NCI-H187 (cell line): Measurements from ENCODE around the gene MYD88.
"Not testable (repeated sequence)": the region's sequence is repeated elsewhere in the genome, so short reads cannot be mapped to it uniquely, and the experiment has no call there.

ENCODE experiments used
- DNase-seq, 2 experiments: peaks; one replicate each; lab custom pipeline; 2025; lab: John Stamatoyannopoulos, UW

The MYD88 gene

DNA sequence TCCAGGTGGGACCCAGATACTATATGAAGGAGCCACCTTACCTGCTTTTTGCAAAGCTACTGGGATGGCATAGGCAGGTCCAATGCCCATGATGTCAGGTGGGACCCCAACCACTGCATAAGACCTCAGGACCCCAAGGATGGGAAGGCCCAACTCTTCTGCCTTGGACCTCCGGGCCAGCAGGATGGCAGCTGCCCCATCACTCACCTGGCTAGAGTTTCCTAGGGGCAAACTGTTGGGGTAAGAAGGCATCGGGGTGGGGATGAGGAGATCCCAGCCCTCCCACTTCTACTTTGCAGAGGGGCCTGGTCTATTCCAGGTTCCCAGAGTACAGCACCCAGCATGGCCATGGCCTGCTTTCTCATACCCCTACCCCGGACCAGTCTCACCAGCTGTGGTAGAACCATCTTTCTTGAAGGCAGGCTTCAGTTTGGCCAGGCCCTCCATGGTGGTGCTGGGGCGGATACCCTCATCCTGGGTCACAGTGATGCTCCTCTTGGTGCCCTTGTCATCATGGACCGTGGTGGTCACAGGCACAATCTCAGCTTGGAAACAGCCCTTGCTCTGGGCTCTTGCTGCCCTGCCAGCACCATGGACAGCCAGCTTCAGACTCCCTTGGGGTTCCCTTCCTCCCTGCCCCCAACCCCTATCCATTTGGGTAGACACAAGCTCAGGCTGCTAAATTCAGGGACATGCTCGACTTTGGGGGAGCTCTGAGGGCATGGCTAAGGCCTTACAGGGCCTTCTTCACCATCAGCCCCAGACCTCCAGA lies 12.2 kb upstream of the MYD88 start:
- no peak for DNase-seq

DNA sequence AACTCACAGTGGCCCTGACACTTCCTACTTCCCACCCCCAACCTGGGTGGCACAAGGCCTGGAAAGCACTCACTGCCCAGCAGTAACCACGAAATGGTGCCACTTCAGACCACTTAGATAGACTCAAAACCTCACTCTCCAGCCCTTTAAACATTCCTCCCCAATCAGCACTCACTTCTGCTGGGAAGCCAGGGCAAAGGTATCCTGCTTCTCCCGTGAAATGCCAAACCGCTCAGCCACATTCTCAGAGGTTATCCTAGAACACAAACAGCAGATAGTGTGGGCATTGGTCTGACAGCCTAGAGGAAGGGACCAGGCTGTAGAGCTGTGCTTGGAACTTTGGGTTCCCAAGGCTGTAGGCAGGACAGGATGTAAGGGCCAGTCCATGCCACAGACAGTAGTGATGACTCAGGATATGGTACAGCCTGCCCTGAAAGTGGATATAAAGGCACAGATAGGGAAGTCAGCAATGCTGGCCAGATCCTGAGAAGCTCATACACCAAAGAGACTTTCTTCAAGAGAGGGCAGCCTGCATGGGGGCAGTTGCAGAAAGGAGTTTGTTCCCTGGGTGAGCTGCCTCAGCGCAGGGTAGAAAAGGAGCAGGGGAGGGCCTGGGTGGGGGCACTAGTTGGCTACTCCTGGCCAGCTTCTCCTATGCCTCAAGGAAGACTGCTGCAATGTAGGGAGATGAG lies 10.7 kb upstream of the MYD88 start:
- DNase-seq: no peak

DNA sequence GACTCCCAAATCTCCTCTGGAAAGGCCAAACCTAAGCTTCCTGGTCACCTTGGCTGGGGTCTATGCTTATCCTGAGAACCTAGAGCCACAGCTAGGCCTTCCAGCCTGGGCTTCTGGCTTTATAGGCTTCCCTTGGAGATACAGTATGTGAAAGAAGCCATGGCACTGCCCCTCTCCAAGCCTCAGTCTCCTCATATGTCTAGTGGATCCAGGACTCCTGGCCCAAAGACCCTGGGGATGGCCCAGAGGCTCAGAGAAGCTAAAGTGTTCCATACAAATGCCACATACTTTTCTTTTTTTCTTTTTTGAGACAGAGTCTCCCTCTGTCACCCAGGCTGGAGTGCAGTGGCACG lies 10.2 kb upstream of the MYD88 start:
- no peak for DNase-seq

DNA sequence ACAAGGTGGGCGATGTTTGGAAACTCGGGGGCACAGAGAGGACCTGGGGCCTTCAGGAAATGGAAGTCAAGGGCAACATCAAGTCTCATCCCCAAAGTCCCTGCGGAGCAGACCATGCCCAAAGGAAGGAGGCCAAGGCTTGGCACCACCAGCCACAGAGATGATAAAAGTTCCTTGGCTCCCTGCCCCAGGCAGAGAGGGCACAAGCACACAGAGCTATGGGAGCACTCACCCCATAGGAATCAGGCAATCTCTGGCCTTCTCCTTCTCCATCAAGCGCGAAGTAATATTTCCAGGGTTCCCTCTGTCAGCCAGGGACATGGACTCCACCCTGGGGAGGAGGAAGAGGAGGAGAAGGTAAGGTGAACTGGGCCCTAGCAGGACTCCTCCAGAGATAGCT lies 9.4 kb upstream of the MYD88 start:
- DNase-seq: no peak

DNA sequence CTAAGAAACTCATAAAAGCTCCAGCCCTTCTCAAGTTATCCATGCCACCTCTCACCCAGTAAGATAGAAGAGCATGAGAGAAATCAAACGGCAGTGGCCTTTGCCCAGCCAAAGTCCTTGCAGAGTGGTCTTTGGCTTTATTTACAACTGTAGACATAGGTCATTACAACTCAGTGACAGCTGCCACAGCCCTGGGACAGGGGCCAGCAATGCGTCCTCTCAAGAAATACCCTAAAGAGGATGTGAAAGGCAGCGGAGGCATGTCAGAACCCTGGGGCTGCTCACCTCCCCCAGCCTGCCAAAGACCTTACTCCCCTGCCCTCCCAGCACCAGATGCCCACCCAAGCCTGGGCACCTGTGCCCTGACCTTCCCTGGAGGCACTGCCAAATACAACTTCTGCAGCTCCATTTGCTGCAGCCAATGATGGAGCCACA lies 7.8 kb upstream of the MYD88 start:
- DNase-seq: no peak

DNA sequence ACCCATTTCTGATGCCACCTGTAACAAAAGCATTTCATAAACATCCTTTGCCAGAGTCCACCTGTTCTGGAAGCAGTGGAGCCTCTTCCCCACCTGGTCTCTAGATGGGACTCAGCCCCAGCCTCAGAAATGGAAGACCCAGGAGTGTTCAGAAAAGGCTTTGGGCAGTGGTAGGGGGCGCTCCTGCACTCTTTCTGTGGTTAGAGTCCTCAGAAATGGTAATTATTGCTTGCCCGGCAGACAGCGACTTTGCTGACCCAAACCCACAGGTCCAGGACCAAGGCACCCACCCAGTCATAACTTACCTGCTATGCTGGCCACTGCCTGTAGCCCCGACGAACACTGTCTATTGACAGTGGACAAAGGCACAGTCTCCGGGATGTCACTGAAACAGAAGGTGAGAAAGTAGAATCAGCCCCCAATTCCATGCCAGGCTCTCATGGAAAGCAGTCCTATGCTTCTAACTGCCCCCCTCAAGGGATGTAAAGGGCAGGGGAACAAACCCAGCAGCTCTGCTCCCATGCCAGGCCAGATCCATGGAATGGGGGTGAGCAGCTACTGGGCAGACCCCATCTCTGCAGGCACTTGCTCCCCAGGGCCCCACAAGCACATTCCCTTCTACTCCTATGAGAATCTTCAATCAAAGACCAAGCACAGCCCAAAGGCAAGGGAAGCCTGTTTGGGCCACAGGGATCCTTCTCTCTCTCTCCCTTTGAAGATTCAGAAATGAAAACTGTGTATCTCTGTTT lies 6.7 kb upstream of the MYD88 start:
- DNase-seq: no peak

DNA sequence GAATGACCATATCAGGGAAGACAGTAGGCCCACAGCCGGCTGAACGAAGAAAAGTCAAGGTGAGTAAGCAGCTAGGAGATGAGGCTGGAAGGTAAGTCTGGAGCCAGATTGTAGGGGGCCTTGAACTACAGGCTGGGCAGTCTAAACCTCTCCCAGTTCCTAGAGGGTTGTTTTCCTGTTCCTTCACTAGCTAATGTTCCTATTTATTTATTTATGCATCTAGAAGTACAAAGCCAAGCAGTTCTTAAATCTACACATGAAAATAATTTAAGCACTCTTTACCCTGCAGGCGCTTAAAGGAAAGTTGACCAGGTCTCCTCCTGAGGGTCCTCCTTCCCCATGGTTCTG lies 5.3 kb upstream of the MYD88 start:
- no peak for DNase-seq

DNA sequence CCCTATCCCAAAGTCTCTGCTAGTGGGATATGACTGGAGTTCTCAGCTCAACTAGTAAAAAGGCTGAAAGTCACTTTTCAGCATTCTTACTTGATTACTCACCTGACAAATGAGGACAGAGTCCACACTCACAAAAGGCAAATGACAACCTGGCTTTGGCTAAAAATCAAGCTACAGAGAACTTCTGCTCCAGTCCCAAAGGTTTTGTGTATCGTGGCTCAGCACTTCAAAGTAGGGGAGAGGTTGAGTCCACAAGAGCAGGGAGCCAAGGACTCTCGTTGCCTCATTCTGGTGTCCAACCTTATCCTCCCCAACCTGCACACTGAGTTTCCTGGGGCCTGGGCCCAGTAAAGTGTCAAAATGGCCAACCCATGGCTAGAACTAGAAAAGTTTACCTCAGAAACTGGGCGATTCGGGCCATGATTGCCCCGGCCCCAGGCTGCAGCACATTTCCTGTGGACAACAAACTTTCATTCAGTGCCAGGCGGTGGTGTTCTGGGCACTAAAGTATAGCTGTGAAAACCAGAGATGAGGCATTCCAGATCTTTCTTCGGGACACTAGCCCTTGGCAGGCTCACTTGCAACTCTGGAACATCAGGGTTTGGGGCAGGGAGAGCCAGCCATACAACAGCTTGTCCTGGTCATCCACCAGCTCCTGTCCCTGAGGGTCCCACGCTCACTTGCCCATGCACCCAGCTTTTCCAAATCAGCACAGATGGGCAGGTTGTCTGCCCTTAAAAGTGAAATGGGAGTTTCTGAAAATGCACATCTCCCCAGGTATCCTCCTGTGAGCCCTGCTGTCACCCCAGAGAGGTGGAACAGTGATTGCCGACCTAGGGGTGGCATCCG lies 4.7 kb upstream of the MYD88 start:
- no peak for DNase-seq

DNA sequence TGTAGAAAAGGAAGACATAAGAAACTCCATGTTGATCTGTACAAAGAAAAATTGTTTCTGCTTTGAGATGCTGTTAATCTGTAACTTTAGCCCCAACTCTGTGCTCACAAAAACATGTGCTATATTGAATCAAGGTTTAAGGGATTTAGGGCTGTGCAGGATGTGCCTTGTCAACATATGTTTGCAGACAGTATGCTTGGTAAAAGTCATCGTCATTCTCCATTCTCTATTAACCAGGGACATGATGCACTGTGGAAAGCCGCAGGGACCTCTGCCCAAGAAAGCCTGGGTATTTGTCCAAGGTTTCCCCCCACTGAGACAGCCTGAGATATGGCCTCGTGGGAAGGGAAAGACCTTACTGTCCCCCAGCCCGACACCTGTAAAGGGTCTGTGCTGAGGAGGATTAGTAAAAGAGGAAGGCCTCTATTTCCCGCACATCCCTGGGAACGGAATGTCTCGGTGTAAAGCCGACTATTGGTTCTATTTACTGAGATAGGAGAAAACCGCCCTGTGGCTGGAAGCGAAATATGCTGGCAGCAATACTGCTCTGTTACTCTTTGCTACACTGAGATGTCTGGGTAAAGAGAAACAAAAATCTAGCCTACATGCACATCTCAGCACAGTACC lies 3.8 kb upstream of the MYD88 start:
- DNase-seq: not testable (repeated sequence)

DNA sequence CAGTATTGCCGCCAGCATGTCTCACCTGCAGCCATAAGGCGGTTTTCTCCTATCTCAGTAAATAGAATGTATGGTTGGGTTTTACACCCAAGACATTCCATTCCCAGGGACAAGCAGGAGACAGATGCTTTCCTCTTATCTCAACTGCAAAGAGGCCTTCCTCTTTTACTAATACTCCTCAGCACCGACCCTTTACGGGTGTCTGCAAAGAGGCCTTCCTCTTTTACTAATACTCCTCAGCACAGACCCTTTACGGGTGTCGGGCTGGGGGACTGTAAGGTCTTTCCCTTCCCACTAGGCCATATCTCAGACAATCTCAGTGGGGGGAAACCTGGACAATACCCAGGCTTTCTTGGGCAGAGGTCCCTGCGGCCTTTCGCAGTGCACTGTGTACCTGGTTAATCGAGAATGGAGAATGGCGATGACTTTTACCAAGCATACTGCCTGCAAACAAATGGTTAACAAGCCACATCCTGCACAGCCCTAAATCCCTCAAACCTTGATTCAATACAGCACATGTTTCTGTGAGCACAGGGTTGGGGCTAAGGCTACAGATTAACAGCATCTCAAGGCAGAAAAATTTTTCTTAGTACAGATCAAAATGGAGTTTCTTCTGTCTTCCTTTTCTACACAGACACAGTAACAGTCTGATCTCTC lies 2.7 kb upstream of the MYD88 start:
- not testable (repeated sequence) for DNase-seq

DNA sequence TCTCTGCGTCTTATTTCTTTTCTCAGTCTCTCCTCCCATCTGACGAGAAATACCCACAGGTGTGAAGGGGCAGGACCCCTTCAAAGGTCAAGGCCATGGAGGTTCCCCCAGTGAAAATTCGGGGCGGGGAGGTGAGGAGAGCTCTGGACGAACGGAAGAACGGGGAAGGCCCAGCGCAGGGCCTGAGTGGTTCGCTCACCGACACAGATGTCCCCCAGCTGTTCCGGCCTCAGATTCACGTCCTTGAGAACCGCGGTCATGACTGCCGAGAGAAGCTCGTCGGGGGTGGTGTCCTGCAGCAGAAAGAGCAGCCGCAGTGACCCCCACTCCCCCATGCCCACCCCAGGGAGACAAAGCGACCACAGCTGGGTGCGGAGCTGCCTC lies 2.1 kb upstream of the MYD88 start:
- no peak for DNase-seq

DNA sequence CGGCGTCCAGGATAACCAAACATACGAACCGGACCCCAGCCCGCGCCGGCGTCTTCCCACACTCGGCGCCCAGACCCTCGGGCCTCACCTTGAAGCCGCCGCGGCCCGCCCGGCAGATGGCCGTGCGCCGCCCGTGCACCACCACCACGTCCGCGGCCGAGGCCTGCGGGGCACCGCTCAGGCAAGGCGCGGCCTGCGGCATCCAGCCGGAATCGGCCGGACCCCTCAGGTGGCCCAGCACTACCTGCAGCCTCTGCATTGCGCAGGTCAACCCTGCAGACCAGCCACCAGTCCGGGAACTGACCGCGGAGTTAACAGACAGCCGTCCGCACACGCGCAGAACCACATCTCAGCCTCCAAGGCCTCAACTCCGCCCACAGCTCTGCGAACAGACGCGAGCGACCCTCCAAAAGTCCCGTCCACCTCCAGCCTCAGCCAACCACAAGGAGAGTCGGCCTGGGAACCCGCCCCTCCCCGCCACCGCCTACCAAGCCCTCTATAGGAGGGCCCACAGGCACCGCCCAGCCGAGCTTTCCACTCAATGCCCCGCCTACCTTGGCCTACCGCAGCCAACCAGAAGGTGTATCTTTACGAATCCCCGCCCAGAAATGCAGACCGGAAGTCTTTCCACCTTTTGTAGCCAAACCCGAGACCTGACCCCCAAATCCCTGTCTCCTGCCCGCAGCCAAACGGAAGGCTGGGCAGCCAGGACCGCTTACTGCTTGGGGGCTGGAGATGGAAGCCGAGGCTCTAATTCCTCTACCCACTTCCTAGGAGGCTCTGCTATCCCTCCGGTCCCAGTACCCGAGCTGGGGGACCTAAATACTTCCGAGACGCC lies 1.5 kb upstream of the MYD88 start, which contains the start of gene ACAA1:
Gene ACAA1 (minus strand): TSS at position 351 of the 838 bp plus-strand sequence. CDS start 92 bp downstream, at position 259.
- DNase-seq: peak; percentile 87 to 95

DNA sequence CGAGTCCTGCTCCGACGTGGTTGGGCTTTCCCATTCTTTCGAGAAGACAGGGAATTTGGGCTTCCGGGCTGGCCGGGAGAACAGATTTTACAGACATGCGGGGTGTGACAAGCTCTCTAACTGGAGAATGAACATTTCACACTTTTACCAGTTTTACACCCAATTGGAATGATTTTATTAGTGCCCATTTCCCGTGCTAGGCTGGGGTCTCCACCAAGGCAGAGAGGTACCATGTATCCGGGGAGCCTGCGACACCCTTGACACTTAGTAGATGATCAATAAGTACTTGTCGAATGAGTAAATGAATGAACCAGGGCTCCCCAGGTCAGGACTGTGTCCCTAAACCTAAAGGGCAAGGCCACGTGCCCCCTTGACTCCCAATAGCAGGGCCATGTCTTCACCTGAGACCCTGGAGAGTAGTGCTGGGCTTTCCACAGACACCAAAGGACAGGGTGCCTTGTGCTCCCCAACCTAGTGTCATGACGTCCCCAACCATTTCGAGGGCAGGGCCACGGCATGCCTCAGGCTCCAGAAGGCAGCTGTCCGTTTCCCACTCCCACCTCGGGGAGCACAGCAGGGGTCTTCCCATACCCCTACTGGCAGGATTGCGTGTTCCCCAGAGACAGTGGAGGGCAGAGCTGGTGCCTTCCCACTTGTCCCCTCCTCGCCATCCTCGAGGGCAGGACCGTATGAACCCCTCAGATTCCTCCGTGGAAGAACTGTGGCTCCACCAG lies 679 bp upstream of the MYD88 start:
- no peak for DNase-seq

DNA sequence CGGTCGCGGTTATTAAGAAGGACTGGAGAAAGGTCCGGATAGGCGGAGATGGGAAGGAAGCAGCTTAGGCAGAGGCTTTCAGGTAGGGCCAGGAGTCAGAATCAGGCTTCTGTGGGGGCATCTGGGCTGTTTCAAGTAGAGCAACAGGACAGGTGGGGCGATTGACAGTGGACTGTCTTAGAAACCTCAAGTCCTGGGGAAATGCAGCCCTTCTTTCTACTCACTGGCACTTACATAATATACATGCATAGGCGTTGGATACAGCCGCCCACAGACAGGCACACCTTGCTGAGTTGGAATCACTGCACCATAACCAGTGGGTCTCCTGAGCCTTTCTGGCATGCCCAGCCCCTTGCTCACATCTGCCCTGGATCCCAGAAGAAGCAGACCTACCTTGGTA lies 730 bp downstream of the MYD88 start:
- DNase-seq: no peak

DNA sequence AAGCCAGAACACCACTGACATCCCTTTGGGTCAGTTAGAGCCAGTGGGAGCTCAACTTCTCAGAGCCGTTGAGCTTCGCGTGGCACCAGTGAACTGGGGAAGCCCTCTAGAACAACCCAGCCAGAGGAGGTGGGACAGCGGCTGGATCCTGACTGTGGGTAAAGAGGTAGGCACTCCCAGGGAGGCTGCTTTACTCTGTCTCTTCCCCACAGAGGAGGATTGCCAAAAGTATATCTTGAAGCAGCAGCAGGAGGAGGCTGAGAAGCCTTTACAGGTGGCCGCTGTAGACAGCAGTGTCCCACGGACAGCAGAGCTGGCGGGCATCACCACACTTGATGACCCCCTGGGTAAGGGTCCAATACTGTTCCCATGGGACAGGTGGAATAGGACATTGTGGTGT lies 1.2 kb downstream of the MYD88 start:
- DNase-seq: no peak

DNA sequence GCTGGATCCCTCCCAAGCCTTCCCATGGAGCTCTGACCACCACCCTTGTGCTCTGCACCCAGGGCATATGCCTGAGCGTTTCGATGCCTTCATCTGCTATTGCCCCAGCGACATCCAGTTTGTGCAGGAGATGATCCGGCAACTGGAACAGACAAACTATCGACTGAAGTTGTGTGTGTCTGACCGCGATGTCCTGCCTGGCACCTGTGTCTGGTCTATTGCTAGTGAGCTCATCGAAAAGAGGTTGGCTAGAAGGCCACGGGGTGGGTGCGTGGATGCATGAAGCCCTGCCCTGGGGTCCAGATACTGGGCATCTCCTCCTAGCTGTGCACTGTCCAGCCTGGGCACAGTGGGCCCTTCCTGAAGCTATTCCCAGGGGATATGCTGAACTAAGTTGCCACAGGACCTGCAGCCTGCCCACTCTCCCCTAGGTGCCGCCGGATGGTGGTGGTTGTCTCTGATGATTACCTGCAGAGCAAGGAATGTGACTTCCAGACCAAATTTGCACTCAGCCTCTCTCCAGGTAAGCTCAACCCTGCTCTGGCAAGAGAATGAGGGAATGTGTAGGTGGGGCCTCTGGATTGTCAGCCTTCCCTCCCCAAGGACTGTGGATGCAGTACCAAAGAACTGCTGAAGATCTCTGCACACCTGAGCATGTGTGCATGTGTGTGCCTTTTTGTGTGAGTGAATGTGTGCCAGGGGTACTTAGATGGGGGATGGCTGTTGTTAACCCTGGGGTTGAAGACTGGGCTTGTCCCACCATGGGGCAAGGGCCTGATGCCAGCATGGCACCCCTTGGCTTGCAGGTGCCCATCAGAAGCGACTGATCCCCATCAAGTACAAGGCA lies 2.1 kb downstream of the MYD88 start:
- no peak for DNase-seq

DNA sequence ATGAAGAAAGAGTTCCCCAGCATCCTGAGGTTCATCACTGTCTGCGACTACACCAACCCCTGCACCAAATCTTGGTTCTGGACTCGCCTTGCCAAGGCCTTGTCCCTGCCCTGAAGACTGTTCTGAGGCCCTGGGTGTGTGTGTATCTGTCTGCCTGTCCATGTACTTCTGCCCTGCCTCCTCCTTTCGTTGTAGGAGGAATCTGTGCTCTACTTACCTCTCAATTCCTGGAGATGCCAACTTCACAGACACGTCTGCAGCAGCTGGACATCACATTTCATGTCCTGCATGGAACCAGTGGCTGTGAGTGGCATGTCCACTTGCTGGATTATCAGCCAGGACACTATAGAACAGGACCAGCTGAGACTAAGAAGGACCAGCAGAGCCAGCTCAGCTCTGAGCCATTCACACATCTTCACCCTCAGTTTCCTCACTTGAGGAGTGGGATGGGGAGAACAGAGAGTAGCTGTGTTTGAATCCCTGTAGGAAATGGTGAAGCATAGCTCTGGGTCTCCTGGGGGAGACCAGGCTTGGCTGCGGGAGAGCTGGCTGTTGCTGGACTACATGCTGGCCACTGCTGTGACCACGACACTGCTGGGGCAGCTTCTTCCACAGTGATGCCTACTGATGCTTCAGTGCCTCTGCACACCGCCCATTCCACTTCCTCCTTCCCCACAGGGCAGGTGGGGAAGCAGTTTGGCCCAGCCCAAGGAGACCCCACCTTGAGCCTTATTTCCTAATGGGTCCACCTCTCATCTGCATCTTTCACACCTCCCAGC lies 2.9 kb downstream of the MYD88 start:
- DNase-seq: no peak

DNA sequence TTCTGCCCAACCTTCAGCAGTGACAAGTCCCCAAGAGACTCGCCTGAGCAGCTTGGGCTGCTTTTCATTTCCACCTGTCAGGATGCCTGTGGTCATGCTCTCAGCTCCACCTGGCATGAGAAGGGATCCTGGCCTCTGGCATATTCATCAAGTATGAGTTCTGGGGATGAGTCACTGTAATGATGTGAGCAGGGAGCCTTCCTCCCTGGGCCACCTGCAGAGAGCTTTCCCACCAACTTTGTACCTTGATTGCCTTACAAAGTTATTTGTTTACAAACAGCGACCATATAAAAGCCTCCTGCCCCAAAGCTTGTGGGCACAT lies 3.5 kb downstream of the MYD88 start:
- no peak for DNase-seq
